GM23338 (cell line): Measurements from ENCODE around the gene PKDCC. TPM values are rescaled to one million over a fixed set of nuclear protein-coding genes. Genes with fewer than 3 reads are reported as not detected.

ENCODE experiments used
- ATAC-seq: fragments of 200-7000 bp; cut with Tn5 transposase; 3 replicates; pipeline ENCODE4 v1.9.1; 2020
- DNase-seq: peaks from one replicate; pipeline ENCODE4 v3.0.0-alpha.2; 2015; ENCODE audit warnings: low spot score
- H2AFZ ChIP-seq: fragments of 200-600 bp; sonication (generic); 2 replicates; pipeline ENCODE4 v1.8.0; 2016; ENCODE audit warnings: antibody characterized with exemption, mild to moderate bottlenecking, moderate library complexity
- H3F3A ChIP-seq: fragments of 200-600 bp; sonication (generic); replicated peaks from 2 replicates; pipeline ENCODE4 v1.8.0; 2017; ENCODE audit warnings: antibody characterized with exemption, mixed run types, low read depth
- H3K27ac ChIP-seq: fragments of 200-600 bp; sonication (generic); 2 replicates; pipeline ENCODE4 v1.6.1; 2016; ENCODE audit warnings: low read depth
- H3K27me3 ChIP-seq: fragments of 200-600 bp; sonication (generic); 2 replicates; pipeline ENCODE4 v1.8.0; 2016; ENCODE audit warnings: mild to moderate bottlenecking, mixed run types, moderate library complexity; ENCODE audit not compliant: insufficient read depth
- H3K36me3 ChIP-seq: fragments of 200-600 bp; sonication (generic); 2 replicates; pipeline ENCODE4 v1.8.0; 2016; ENCODE audit warnings: mild to moderate bottlenecking; ENCODE audit not compliant: insufficient read depth
- H3K4me1 ChIP-seq: fragments of 200-600 bp; sonication (generic); 2 replicates; pipeline ENCODE4 v1.8.0; 2016; ENCODE audit warnings: mild to moderate bottlenecking, moderate library complexity; ENCODE audit not compliant: insufficient read depth
- H3K4me2 ChIP-seq: fragments of 200-600 bp; sonication (generic); 2 replicates; pipeline ENCODE4 v1.7.1; 2017; ENCODE audit warnings: mixed run types
- H3K4me3 ChIP-seq: fragments of 200-600 bp; sonication (generic); 2 replicates; pipeline ENCODE4 v1.6.1; 2016; ENCODE audit warnings: mixed run types
- H3K79me2 ChIP-seq: fragments of 200-600 bp; sonication (generic); replicated peaks from 2 replicates; pipeline ENCODE4 v1.8.0; 2017; ENCODE audit warnings: mild to moderate bottlenecking; ENCODE audit not compliant: insufficient read depth
- H3K9me2 ChIP-seq: fragments of 200-600 bp; sonication (generic); 2 replicates; pipeline ENCODE4 v1.8.0; 2017; ENCODE audit not compliant: insufficient read depth
- H4K20me1 ChIP-seq: fragments of 200-600 bp; sonication (generic); replicated peaks from 2 replicates; pipeline ENCODE4 v1.8.0; 2017; ENCODE audit warnings: mild to moderate bottlenecking; ENCODE audit not compliant: insufficient read depth
- H3K27ac Mint-ChIP-seq: 2 replicates; pipeline ENCODE4 v1.8.0; 2020; ENCODE audit warnings: inconsistent platforms, mild to moderate bottlenecking, moderate library complexity, mixed read lengths
- H3K27me3 Mint-ChIP-seq: 3 replicates; pipeline ENCODE4 v1.8.0; 2022; ENCODE audit warnings: low read depth, mild to moderate bottlenecking, moderate library complexity, mixed read lengths, inconsistent platforms; ENCODE audit not compliant: insufficient read depth, poor library complexity
- H3K36me3 Mint-ChIP-seq: 3 replicates; pipeline ENCODE4 v1.8.0; 2021; ENCODE audit warnings: low read depth, mild to moderate bottlenecking, inconsistent platforms, moderate library complexity, mixed read lengths
- H3K4me1 Mint-ChIP-seq: 3 replicates; pipeline ENCODE4 v1.8.0; 2020; ENCODE audit warnings: mild to moderate bottlenecking, inconsistent platforms, mixed read lengths
- H3K4me3 Mint-ChIP-seq: 3 replicates; pipeline ENCODE4 v1.8.0; 2021; ENCODE audit warnings: moderate library complexity, mild to moderate bottlenecking, inconsistent platforms, mixed read lengths
- H3K9me3 Mint-ChIP-seq: 3 replicates; pipeline ENCODE4 v1.8.0; 2020; ENCODE audit warnings: moderate library complexity, mild to moderate bottlenecking, inconsistent platforms, mixed read lengths
- CREB1 ChIP-seq: fragments of 250-450 bp; sonication (Bioruptor Pico); IDR thresholded peaks from 2 replicates; pipeline ENCODE4 v1.5.0; 2020; ENCODE audit warnings: low read depth, mild to moderate bottlenecking, moderate library complexity
- ETS1 ChIP-seq: IDR thresholded peaks from 2 replicates; pipeline ENCODE4 v1.6.1; 2016; ENCODE audit warnings: antibody characterized with exemption
- EZH2 ChIP-seq: fragments of 200-600 bp; sonication (generic); IDR thresholded peaks from one replicate; pipeline ENCODE4 v1.8.0; 2017; ENCODE audit warnings: antibody characterized with exemption, mild to moderate bottlenecking, low read depth; ENCODE audit not compliant: unreplicated experiment
- EZH2phosphoT487 ChIP-seq: fragments of 200-600 bp; sonication (generic); IDR thresholded peaks from one replicate; pipeline ENCODE4 v1.8.1; 2018; ENCODE audit warnings: antibody characterized with exemption; ENCODE audit not compliant: unreplicated experiment
- JUNB ChIP-seq: IDR thresholded peaks from one replicate; pipeline ENCODE4 v1.6.1; 2016; ENCODE audit warnings: antibody characterized with exemption; ENCODE audit not compliant: unreplicated experiment
- NANOG ChIP-seq: IDR thresholded peaks from 2 replicates; pipeline ENCODE4 v1.6.1; 2016; ENCODE audit warnings: antibody characterized with exemption, borderline replicate concordance
- REST ChIP-seq: IDR thresholded peaks from one replicate; pipeline ENCODE4 v1.6.1; 2018; ENCODE audit warnings: antibody characterized with exemption; ENCODE audit not compliant: unreplicated experiment
- STAT1 ChIP-seq: IDR thresholded peaks from one replicate; pipeline ENCODE4 v1.6.1; 2016; ENCODE audit warnings: antibody characterized with exemption; ENCODE audit not compliant: unreplicated experiment
- ZNF114 ChIP-seq: fragments of 250-450 bp; sonication (Bioruptor Pico); IDR thresholded peaks from 2 replicates; pipeline ENCODE4 v1.5.0; 2020; ENCODE audit warnings: mild to moderate bottlenecking, moderate library complexity
- polyA plus RNA-seq: library from polyadenylated mRNA; unstranded; fragments of >200 nt; fragmentation: Nextera tagmentation; extraction: Ambion mirVana; gene quantifications from 2 replicates; pipeline ENCODE4 v1.2.1, GENCODE V29; 2016
- total RNA-seq: library from RNA; depleted of rRNA; stranded (reverse); fragments of >200 nt; shearing (Covaris generic); gene quantifications from 2 replicates; pipeline ENCODE4 v1.2.3, GENCODE V29; 2014; rRNA removed

Gene PKDCC
- total and polyA plus RNA-seq, 2 experiments from 2014 or later: 7.0 to 44.8 TPM

- TF ChIP-seq CREB1 (CRISPR knock-in tag) (no peak), EZH2 (no peak), NANOG (no peak), EZH2phosphoT487 (no peak), REST (no peak), STAT1 (no peak), JUNB (no peak), ETS1 (no peak)
These were observed 58.5 kb downstream of the PKDCC start (continued) for GRCh38 chr2:42106257-42106816.

GRCh38 chr2:42107249-42108042, 59.6 kb downstream of the PKDCC start:
- H2AFZ ChIP-seq: no peak overlapping the region
- H3K36me3 Mint-ChIP-seq: no peaks in the 10 kb centered on the region
- ATAC-seq (no peak), DNase-seq (no peak)
- no peak for TF ChIP-seq EZH2
- no peak for TF ChIP-seq ZNF114 (CRISPR knock-in tag)
- no peak for TF ChIP-seq EZH2phosphoT487
- TF ChIP-seq REST: no peak
- no peaks in the 10 kb centered on the region for H4K20me1 ChIP-seq
- H3K4me2 ChIP-seq: no peak overlapping the region
- 0 out of 2 replicates have a peak, but pooled peaks cover 7% of the 10 kb centered on the region for H3F3A ChIP-seq
- no peak overlapping the region for H3K27ac ChIP-seq
- H3K27ac Mint-ChIP-seq: no peak overlapping the region
- H3K79me2 ChIP-seq: no peaks in the 10 kb centered on the region
- no peak overlapping the region for H3K4me3 ChIP-seq
- H3K9me2 ChIP-seq: peaks cover 3% of the 10 kb centered on the region; the same call in 1 of the 2 replicates
- peaks cover 29% of the 10 kb centered on the region for H3K4me1 Mint-ChIP-seq
- H3K27me3 ChIP-seq: no peaks in the 10 kb centered on the region
- no peaks in the 10 kb centered on the region for H3K36me3 ChIP-seq
- peaks cover 1% of the 10 kb centered on the region for H3K27me3 Mint-ChIP-seq
- no peak overlapping the region for H3K4me3 Mint-ChIP-seq
- peaks cover 36% of the 10 kb centered on the region for H3K4me1 ChIP-seq
- no peaks in the 10 kb centered on the region for H3K9me3 Mint-ChIP-seq

Other genes starting within 250 kb of the PKDCC start
- 100 and 115 TPM in 2 replicates for gene EML4, start 121.3 kb downstream of the PKDCC start, total RNA-seq
- gene EML4, start 121.3 kb downstream of the PKDCC start, polyA plus RNA-seq: 55.4 and 65.3 TPM in 2 replicates